Muscle of back (tissue), 11 donors: ENCODE data around the gene PLEKHM3. TPM values are rescaled to one million over a fixed set of nuclear protein-coding genes. Genes with fewer than 3 reads are reported as not detected.
A peak's percentile ranks its signal among the peaks of the same experiment; 100 is the strongest.
"Not testable (repeated sequence)": the region's sequence is repeated elsewhere in the genome, so short reads cannot be mapped to it uniquely, and the experiment has no call there.

ENCODE experiments used
- DNase-seq, 3 donors: peaks; one replicate each; pipeline versions ENCODE4 v3.0.0 to v3.0.0-alpha.2; 2013
- polyA plus RNA-seq, 10 donors: library from polyadenylated mRNA; unstranded; fragments of 120-200 nt; gene quantifications; one replicate each; pipeline ENCODE4 v1.2.1, GENCODE V29; 2013; ENCODE audit not compliant: insufficient read length in 10 of 10

The PLEKHM3 gene
- polyA plus RNA-seq, 10 donors: 5.3 to 8.9 (median 7.1) TPM

GRCh38 chr2:207926133-207926988 lies 99.0 kb downstream of the PLEKHM3 start:
- DNase-seq: peak in 2 of 3 donors; percentile 14 to 18

- no peak for DNase-seq
Measured at GRCh38 chr2:207925601-207926000, 99.7 kb downstream of the PLEKHM3 start.

- DNase-seq: no peak
Measured at GRCh38 chr2:207921606-207922005, 103.7 kb downstream of the PLEKHM3 start.

GRCh38 chr2:207920721-207921120 lies 104.6 kb downstream of the PLEKHM3 start:
- no peak for DNase-seq

GRCh38 chr2:207920321-207920720 lies 105.0 kb downstream of the PLEKHM3 start:
- DNase-seq: peak in 2 of 3 donors; percentile 11 to 52

- DNase-seq: no peak
Measured at GRCh38 chr2:207919164-207919919, 106.0 kb downstream of the PLEKHM3 start.

GRCh38 chr2:207914716-207915115 lies 110.6 kb downstream of the PLEKHM3 start:
- DNase-seq: no peak

GRCh38 chr2:207913772-207914358 lies 111.5 kb downstream of the PLEKHM3 start:
- no peak for DNase-seq

GRCh38 chr2:207911856-207912255 lies 113.5 kb downstream of the PLEKHM3 start:
- DNase-seq: no peak

- no peak for DNase-seq
Measured at GRCh38 chr2:207911215-207911614, 114.1 kb downstream of the PLEKHM3 start.

GRCh38 chr2:207906495-207906894 lies 118.8 kb downstream of the PLEKHM3 start:
- not testable (repeated sequence) for DNase-seq

GRCh38 chr2:207905546-207905945 lies 119.8 kb downstream of the PLEKHM3 start:
- no peak for DNase-seq

- no peak for DNase-seq
Measured at GRCh38 chr2:207903236-207903635, 122.1 kb downstream of the PLEKHM3 start.

GRCh38 chr2:207902821-207903220 lies 122.5 kb downstream of the PLEKHM3 start:
- no peak for DNase-seq

- no peak for DNase-seq
Measured at GRCh38 chr2:207901829-207902228, 123.5 kb downstream of the PLEKHM3 start.

GRCh38 chr2:207901401-207901800 lies 123.9 kb downstream of the PLEKHM3 start:
- no peak for DNase-seq

GRCh38 chr2:207898354-207898695 lies 127.0 kb downstream of the PLEKHM3 start:
- no peak for DNase-seq

GRCh38 chr2:207897541-207898353 lies 127.6 kb downstream of the PLEKHM3 start:
- no peak for DNase-seq

- DNase-seq: no peak
Measured at GRCh38 chr2:207896525-207897285, 128.6 kb downstream of the PLEKHM3 start.

GRCh38 chr2:207895274-207895860 lies 130.0 kb downstream of the PLEKHM3 start:
- DNase-seq: no peak
